Astrocyte (in vitro differentiated cells and primary cell): ENCODE results near the gene FBN2. TPM values are rescaled to one million over a fixed set of nuclear protein-coding genes. Genes with fewer than 3 reads are reported as not detected.

ENCODE experiments used
- DNase-seq: peaks from one replicate; pipeline ENCODE4 v3.0.0-alpha.2; 2010; ENCODE audit warnings: low read depth
- FAIRE-seq: peaks from 2 replicates; lab custom pipeline; 2011; peaks lifted over from hg19 to GRCh38; lab: Jason Lieb, UNC
- H2AFZ ChIP-seq: 2 replicates; pipeline ENCODE4 v1.6.0; 2012; ENCODE audit warnings: low read depth, low read length, inconsistent platforms
- H3K27ac ChIP-seq: 2 replicates; pipeline ENCODE4 v1.5.1; 2011; ENCODE audit warnings: low read depth, low read length, inconsistent platforms
- H3K27me3 ChIP-seq: 2 replicates; pipeline ENCODE4 v1.6.0; 2011; ENCODE audit warnings: low read length, inconsistent platforms; ENCODE audit not compliant: insufficient read depth
- H3K36me3 ChIP-seq: 2 replicates; pipeline ENCODE4 v1.5.1; 2011; ENCODE audit warnings: low read length, inconsistent platforms; ENCODE audit not compliant: insufficient read depth
- H3K4me1 ChIP-seq: 2 replicates; pipeline ENCODE4 v1.5.1; 2011; ENCODE audit warnings: low read length, inconsistent platforms; ENCODE audit not compliant: insufficient read depth
- H3K4me2 ChIP-seq: 2 replicates; pipeline ENCODE4 v1.6.0; 2012; ENCODE audit warnings: low read length, inconsistent platforms
- H3K4me3 ChIP-seq: 2 replicates; pipeline ENCODE4 v1.5.1; 2011; ENCODE audit warnings: low read depth, mild to moderate bottlenecking, low read length, inconsistent platforms; ENCODE audit not compliant: insufficient read depth
- H3K79me2 ChIP-seq: 2 replicates; pipeline ENCODE4 v1.6.0; 2012; ENCODE audit warnings: mild to moderate bottlenecking, low read length, inconsistent platforms; ENCODE audit not compliant: insufficient read depth
- H3K9ac ChIP-seq: 2 replicates; pipeline ENCODE4 v1.6.0; 2012; ENCODE audit warnings: mild to moderate bottlenecking, low read length, inconsistent platforms
- H3K9me3 ChIP-seq: 2 replicates; pipeline ENCODE4 v1.5.1; 2012; ENCODE audit warnings: low read depth, mild to moderate bottlenecking, low read length, inconsistent platforms; ENCODE audit not compliant: insufficient read depth
- H4K20me1 ChIP-seq: 2 replicates; pipeline ENCODE4 v1.6.0; 2012; ENCODE audit warnings: low read length, inconsistent platforms; ENCODE audit not compliant: insufficient read depth
- H3K27ac Mint-ChIP-seq: one replicate; pipeline ENCODE4 v1.8.0; 2021; ENCODE audit warnings: mild to moderate bottlenecking, mixed read lengths; ENCODE audit not compliant: unreplicated experiment
- H3K27me3 Mint-ChIP-seq: one replicate; pipeline ENCODE4 v1.8.0; 2021; ENCODE audit warnings: low read depth, mixed read lengths; ENCODE audit not compliant: unreplicated experiment
- H3K36me3 Mint-ChIP-seq: one replicate; pipeline ENCODE4 v1.8.0; 2021; ENCODE audit warnings: low read depth, mixed read lengths; ENCODE audit not compliant: unreplicated experiment
- H3K4me1 Mint-ChIP-seq: one replicate; pipeline ENCODE4 v1.8.0; 2021; ENCODE audit warnings: low read depth, mixed read lengths; ENCODE audit not compliant: unreplicated experiment
- H3K4me3 Mint-ChIP-seq: one replicate; pipeline ENCODE4 v1.8.0; 2021; ENCODE audit warnings: mild to moderate bottlenecking, moderate library complexity, mixed read lengths; ENCODE audit not compliant: unreplicated experiment
- H3K9me3 Mint-ChIP-seq: one replicate; pipeline ENCODE4 v1.8.0; 2021; ENCODE audit warnings: mild to moderate bottlenecking, mixed read lengths; ENCODE audit not compliant: unreplicated experiment
- CTCF ChIP-seq: IDR thresholded peaks from 2 replicates; pipeline ENCODE4 v1.5.1; 2011; ENCODE audit warnings: low read depth, mild to moderate bottlenecking, inconsistent platforms, low read length, moderate library complexity; ENCODE audit not compliant: insufficient read depth
- EZH2 ChIP-seq: IDR thresholded peaks from 2 replicates; pipeline ENCODE4 v1.6.1; 2012; ENCODE audit warnings: mild to moderate bottlenecking, low read length, inconsistent platforms; ENCODE audit not compliant: insufficient read depth
- total RNA-seq: library from RNA; stranded (reverse); gene quantifications from 2 replicates; pipeline ENCODE4 v1.2.1, GENCODE V29; 2021

The FBN2 gene
- total RNA-seq, 1 donor from 2014 or later: 176 TPM

- FAIRE-seq: no peak
- Histone ChIP-seq H3K9me3 (no peaks in the 10 kb centered on the region), H3K27me3 (no peaks in the 10 kb centered on the region), H3K4me3 (no peak overlapping the region), H4K20me1 (no peaks in the 10 kb centered on the region), H2AFZ (no peak overlapping the region), H3K4me2 (no peak overlapping the region), H3K36me3 (peaks cover 18% of the 10 kb centered on the region), H3K4me1 (no peaks in the 10 kb centered on the region), H3K27ac (no peak overlapping the region), H3K79me2 (no peaks in the 10 kb centered on the region), H3K9ac (no peak overlapping the region)
- Mint-ChIP-seq H3K4me3 (no peak overlapping the region), H3K36me3 (peaks cover 28% of the 10 kb centered on the region), H3K9me3 (no peaks in the 10 kb centered on the region), H3K27me3 (no peaks in the 10 kb centered on the region), H3K4me1 (no peaks in the 10 kb centered on the region), H3K27ac (no peak overlapping the region)
- no peak for DNase-seq
- TF ChIP-seq CTCF: no peak
- no peak for TF ChIP-seq EZH2
Observed at GRCh38 chr5:128335339-128335738, 202.7 kb downstream of the FBN2 start.

GRCh38 chr5:128334010-128334716 lies 203.9 kb downstream of the FBN2 start:
- no peak overlapping the region for H3K27ac ChIP-seq

More at GRCh38 chr5:128334010-128334716, 203.9 kb downstream of the FBN2 start:
- Histone ChIP-seq H2AFZ (no peak overlapping the region), H3K4me1 (no peaks in the 10 kb centered on the region), H3K27me3 (no peaks in the 10 kb centered on the region), H3K79me2 (no peaks in the 10 kb centered on the region), H4K20me1 (no peaks in the 10 kb centered on the region), H3K4me2 (no peak overlapping the region), H3K9ac (no peak overlapping the region), H3K9me3 (no peaks in the 10 kb centered on the region), H3K36me3 (peaks cover 16% of the 10 kb centered on the region), H3K4me3 (no peak overlapping the region)
- Mint-ChIP-seq H3K27me3 (no peaks in the 10 kb centered on the region), H3K36me3 (peaks cover 27% of the 10 kb centered on the region), H3K9me3 (no peaks in the 10 kb centered on the region), H3K4me3 (no peak overlapping the region), H3K27ac (no peak overlapping the region), H3K4me1 (no peaks in the 10 kb centered on the region)
- TF ChIP-seq EZH2 (no peak), CTCF (no peak)
- FAIRE-seq: no peak
- no peak for DNase-seq
